Immature natural killer cell (primary cell): Measurements from ENCODE around the gene MLLT1. TPM values are rescaled to one million over a fixed set of nuclear protein-coding genes. Genes with fewer than 3 reads are reported as not detected.

Source experiments
- DNase-seq, 3 donors: peaks; one replicate each; pipeline ENCODE4 v3.0.0; 2022; ENCODE audit warnings: mixed read lengths in 1 of 3
- H3K27ac Mint-ChIP-seq, 6 donors: one replicate each; pipeline ENCODE4 v1.8.0; 2020; ENCODE audit warnings: mixed read lengths in 6 of 6, mild to moderate bottlenecking in 5 of 6, inconsistent platforms in 4 of 6, moderate library complexity in 3 of 6
- H3K27me3 Mint-ChIP-seq, 3 donors: one replicate each; pipeline ENCODE4 v1.8.0; 2020 to 2021; ENCODE audit warnings: low read depth in 3 of 3, mild to moderate bottlenecking in 3 of 3, mixed read lengths in 3 of 3, moderate library complexity in 3 of 3, inconsistent platforms in 1 of 3
- H3K36me3 Mint-ChIP-seq, 3 donors: one replicate each; pipeline ENCODE4 v1.8.0; 2020; ENCODE audit warnings: mixed read lengths in 3 of 3, inconsistent platforms in 2 of 3, mild to moderate bottlenecking in 2 of 3
- H3K4me1 Mint-ChIP-seq, 2 donors: one replicate each; pipeline ENCODE4 v1.8.0; 2020; ENCODE audit warnings: inconsistent platforms in 2 of 2, mild to moderate bottlenecking in 2 of 2, mixed read lengths in 2 of 2, moderate library complexity in 1 of 2
- H3K4me3 Mint-ChIP-seq, 5 donors: one replicate each; pipeline ENCODE4 v1.8.0; 2020; ENCODE audit warnings: mild to moderate bottlenecking in 5 of 5, mixed read lengths in 5 of 5, inconsistent platforms in 3 of 5, moderate library complexity in 3 of 5
- H3K9me3 Mint-ChIP-seq, 6 donors: one replicate each; pipeline ENCODE4 v1.8.0; 2020; ENCODE audit warnings: mild to moderate bottlenecking in 6 of 6, mixed read lengths in 6 of 6, inconsistent platforms in 4 of 6, moderate library complexity in 3 of 6
- polyA plus RNA-seq, 3 donors: library from polyadenylated mRNA; unstranded; fragments of 300-500 nt; fragmentation: Illumina TruSeq; gene quantifications; one replicate each; pipeline ENCODE4 v1.2.3, GENCODE V29; 2021

The MLLT1 gene
- polyA plus RNA-seq, 3 donors from 2014 or later: 0.11 to 1.9 (median 0.54) TPM

DNA sequence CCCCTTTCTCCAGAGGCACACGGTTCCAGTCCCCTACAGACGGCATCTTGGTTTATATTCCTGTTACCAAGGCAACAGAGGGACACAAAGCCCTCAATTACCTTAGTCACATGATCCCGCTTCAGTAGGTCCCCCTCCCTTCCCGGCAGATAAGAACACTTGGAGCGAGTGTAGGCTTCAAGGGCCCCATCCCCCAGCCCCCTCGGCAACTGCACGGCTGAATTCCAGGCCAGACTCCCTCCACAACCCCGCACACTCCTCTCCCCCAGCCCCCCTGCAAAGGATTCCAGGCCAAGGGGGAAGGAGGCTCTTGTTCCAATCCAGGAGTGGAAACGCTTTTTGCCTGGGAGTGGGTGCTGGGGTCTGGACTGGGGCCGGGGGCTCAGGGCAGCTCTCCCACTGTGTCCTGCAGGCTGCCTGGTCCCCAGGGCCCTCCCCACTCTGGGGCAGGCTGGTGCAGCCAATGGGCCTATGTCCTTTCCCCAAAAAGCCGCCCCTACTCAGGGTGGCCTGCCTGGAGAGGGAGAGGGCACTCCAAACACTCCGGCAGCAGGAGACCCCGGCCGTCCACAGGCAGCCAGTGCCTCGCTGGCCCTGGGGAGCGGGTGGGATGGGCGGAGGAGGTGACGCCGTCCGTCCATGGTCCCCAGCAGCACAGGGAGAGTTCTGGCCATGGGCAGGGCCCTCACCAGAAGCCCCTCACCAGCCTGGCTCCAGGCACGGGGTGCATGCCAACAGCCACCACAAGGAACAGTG, 62.6 kb downstream of the MLLT1 start:
- peaks cover 0 to 3% (median 2%) of the 10 kb centered on the region in 3 donors for H3K36me3 Mint-ChIP-seq
- peaks cover 0 to 3% (median 2%) of the 10 kb centered on the region in 3 donors for H3K27me3 Mint-ChIP-seq
- peaks cover 0 to 2% of the 10 kb centered on the region in 2 donors for H3K4me1 Mint-ChIP-seq
- H3K4me3 Mint-ChIP-seq: no peak overlapping the region
- no peak overlapping the region for H3K27ac Mint-ChIP-seq
- H3K9me3 Mint-ChIP-seq: no peaks in the 10 kb centered on the region
- no peak for DNase-seq

DNA sequence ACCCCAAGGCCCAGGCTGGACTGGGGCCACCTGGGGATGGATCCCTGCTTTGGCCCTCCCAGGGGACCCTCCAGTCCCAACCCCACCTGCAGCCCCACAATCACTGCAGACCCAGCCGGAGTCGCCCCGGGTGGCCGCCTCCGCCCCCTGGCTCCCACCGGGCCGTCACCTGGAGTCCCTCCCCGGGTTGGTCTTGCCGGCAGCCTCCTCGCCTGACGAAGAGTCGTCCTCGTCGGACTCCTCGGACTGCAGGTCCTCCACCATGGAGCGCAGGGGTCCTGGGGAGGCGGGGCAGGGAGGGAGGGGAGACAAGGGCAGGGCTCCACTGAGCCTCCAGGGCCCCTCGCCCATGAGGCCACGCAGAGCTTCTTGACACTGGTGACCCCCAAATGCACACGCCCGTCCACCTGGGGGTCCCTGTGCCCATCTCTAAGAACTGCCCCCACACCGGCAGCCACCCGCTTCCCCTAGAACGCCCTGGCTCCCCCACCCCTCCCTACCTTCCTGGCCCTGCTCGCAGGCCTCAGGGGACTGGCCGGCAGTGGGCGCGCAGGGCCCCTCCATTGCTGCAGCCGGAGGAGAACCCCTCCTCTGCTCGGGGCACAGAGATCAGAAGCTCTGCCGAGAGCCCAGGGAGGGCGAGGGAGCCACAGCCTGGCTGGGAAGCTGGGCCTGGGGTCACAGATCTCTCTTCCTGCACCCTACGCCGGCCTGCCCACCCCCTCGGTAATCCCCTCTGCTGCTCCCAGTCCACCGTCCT, 63.4 kb downstream of the MLLT1 start:
- Mint-ChIP-seq H3K4me1 (peaks cover 0 to 2% of the 10 kb centered on the region in 2 donors), H3K36me3 (peaks cover 0 to 4% (median 4%) of the 10 kb centered on the region in 3 donors), H3K4me3 (no peak overlapping the region), H3K9me3 (no peaks in the 10 kb centered on the region), H3K27ac (no peak overlapping the region), H3K27me3 (peaks cover 0 to 3% (median 2%) of the 10 kb centered on the region in 3 donors)
- DNase-seq: no peak

- Mint-ChIP-seq H3K27ac (no peak overlapping the region), H3K27me3 (peaks cover 0 to 3% (median 2%) of the 10 kb centered on the region in 3 donors), H3K4me3 (no peak overlapping the region), H3K4me1 (peaks cover 0 to 2% of the 10 kb centered on the region in 2 donors), H3K36me3 (peaks cover 0 to 4% (median 4%) of the 10 kb centered on the region in 3 donors), H3K9me3 (no peaks in the 10 kb centered on the region)
- DNase-seq: no peak
Measured at GRCh38 chr19:6215701-6216235, 64.0 kb downstream of the MLLT1 start.

GRCh38 chr19:6214881-6215541, 64.8 kb downstream of the MLLT1 start:
- H3K9me3 Mint-ChIP-seq: no peaks in the 10 kb centered on the region
- H3K4me1 Mint-ChIP-seq: peaks cover 0 to 2% of the 10 kb centered on the region in 2 donors
- peaks cover 0 to 3% (median 2%) of the 10 kb centered on the region in 3 donors for H3K27me3 Mint-ChIP-seq
- no peak for DNase-seq
- H3K36me3 Mint-ChIP-seq: peaks cover 0 to 4% (median 4%) of the 10 kb centered on the region in 3 donors
- H3K27ac Mint-ChIP-seq: no peak overlapping the region
- no peak overlapping the region for H3K4me3 Mint-ChIP-seq

DNA sequence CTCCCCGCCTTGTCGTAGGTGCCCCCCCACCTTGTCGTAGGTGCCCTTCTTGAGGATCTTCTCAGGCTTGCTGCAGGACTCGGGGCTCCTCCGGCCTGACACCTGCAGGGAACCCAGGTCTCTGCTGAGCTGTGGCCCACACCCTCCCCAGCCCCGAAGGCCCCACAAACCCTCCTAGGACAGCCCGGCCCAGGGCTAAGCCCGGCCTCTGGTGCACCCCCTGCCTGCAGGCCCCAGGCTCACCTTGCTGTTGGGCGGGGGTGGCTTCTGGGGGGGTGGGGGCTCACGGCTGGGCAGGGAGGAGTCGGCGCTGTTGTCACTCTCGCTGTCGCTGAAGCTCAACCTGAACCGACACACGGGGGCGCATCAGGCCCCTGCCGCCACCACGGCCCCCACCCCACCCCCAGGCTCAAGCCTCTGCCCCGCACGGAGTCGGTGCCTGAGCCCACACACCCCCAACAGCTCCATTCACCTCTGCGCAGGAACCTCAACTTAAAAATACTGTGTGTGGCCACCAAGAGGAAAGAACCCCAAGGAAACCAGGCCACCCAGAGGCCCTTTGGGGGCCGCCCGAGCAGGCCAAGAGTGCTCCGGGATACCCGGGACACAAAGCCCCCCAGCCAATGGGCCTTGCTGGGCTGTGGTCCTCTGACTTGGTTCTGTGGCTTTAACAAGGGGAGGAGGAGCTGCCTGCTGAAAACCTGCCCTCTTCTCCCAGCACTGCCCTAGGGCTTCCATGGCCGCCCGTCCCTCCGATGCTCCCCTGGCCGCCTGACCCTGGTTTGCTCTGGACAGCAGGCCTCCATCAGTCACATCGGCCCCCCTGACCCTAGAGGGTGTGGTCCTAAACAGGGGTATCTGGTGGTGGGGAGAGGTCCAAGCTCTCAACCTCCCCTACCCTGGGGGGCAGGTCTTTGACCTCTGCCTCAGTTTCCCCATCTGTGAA, 65.8 kb downstream of the MLLT1 start:
- Mint-ChIP-seq H3K4me1 (peaks cover 0 to 2% of the 10 kb centered on the region in 2 donors), H3K27me3 (peaks cover 0 to 3% (median 3%) of the 10 kb centered on the region in 3 donors), H3K9me3 (no peaks in the 10 kb centered on the region), H3K4me3 (no peak overlapping the region), H3K27ac (no peak overlapping the region), H3K36me3 (peaks cover 0 to 4% (median 4%) of the 10 kb centered on the region in 3 donors)
- DNase-seq: no peak

- Mint-ChIP-seq H3K27ac (no peak overlapping the region), H3K27me3 (peaks cover 0 to 4% (median 2%) of the 10 kb centered on the region in 3 donors), H3K36me3 (peaks cover 0 to 4% (median 4%) of the 10 kb centered on the region in 3 donors), H3K9me3 (no peaks in the 10 kb centered on the region), H3K4me1 (no peaks in the 10 kb centered on the region), H3K4me3 (no peak overlapping the region)
- DNase-seq: no peak
Measured at GRCh38 chr19:6213266-6213595, 66.5 kb downstream of the MLLT1 start.

- Mint-ChIP-seq H3K27ac (no peak overlapping the region), H3K36me3 (peaks cover 0 to 4% (median 4%) of the 10 kb centered on the region in 3 donors), H3K27me3 (peaks cover 0 to 4% (median 2%) of the 10 kb centered on the region in 3 donors), H3K4me3 (no peak overlapping the region), H3K4me1 (no peaks in the 10 kb centered on the region), H3K9me3 (no peaks in the 10 kb centered on the region)
- no peak for DNase-seq
Measured at GRCh38 chr19:6212403-6213265, 67.1 kb downstream of the MLLT1 start.

DNA sequence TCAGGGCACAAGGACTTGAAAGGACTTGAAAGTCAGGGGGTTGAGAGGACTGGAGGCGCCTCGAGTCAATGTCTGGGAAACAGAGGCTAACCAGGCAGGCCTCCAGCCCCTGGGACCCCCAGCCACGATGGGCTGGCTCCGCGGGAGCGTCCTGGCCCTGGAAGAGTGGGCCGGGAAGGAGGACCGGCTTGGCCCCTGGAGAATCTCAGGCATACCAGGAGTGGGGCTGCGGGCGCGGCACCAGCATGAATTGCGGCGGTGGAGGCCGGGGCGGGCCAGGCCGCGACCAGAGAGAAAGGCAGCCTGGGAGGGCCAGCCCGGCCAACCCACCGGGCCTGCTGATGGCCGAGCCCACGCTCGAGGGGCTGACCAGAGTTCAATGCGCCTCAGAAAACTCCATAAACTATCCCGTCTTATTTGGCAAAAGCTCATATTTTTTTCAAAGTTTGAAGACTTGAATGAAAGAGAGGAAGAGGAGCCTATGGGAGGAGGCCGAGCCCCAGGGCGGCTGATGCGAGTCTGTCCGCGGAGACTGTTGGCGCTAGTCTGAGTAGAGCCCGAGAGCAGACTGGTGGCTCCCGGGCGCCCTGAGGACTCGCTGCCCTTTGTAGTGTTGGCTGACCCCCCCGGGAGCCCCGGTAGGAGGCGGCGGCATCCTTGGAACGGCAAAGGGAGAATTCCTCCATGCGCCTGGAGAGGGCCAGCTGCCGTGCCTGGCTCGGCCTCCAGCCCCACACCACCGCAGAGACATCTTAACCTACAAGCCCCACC, 68.0 kb downstream of the MLLT1 start:
- Mint-ChIP-seq H3K36me3 (peaks cover 0 to 4% (median 4%) of the 10 kb centered on the region in 3 donors), H3K27ac (no peak overlapping the region), H3K4me1 (no peaks in the 10 kb centered on the region), H3K9me3 (no peaks in the 10 kb centered on the region), H3K4me3 (no peak overlapping the region), H3K27me3 (peaks cover 0 to 4% (median 2%) of the 10 kb centered on the region in 3 donors)
- no peak for DNase-seq

- peaks cover 0 to 4% (median 2%) of the 10 kb centered on the region in 3 donors for H3K27me3 Mint-ChIP-seq
- no peaks in the 10 kb centered on the region for H3K4me1 Mint-ChIP-seq
- no peaks in the 10 kb centered on the region for H3K9me3 Mint-ChIP-seq
- H3K27ac Mint-ChIP-seq: no peak overlapping the region
- no peak for DNase-seq
- peaks cover 0 to 4% (median 4%) of the 10 kb centered on the region in 3 donors for H3K36me3 Mint-ChIP-seq
- H3K4me3 Mint-ChIP-seq: no peak overlapping the region
Measured at GRCh38 chr19:6210721-6211600, 68.8 kb downstream of the MLLT1 start.

GRCh38 chr19:6210091-6210490, 69.7 kb downstream of the MLLT1 start:
- no peak overlapping the region for H3K27ac Mint-ChIP-seq
- H3K4me3 Mint-ChIP-seq: no peak overlapping the region
- no peaks in the 10 kb centered on the region for H3K9me3 Mint-ChIP-seq
- peaks cover 0 to 4% (median 4%) of the 10 kb centered on the region in 3 donors for H3K36me3 Mint-ChIP-seq
- DNase-seq: no peak
- H3K27me3 Mint-ChIP-seq: peaks cover 0 to 4% (median 2%) of the 10 kb centered on the region in 3 donors
- H3K4me1 Mint-ChIP-seq: no peaks in the 10 kb centered on the region

GRCh38 chr19:6209680-6210079, 70.1 kb downstream of the MLLT1 start:
- no peak overlapping the region for H3K4me3 Mint-ChIP-seq
- no peaks in the 10 kb centered on the region for H3K9me3 Mint-ChIP-seq
- H3K27me3 Mint-ChIP-seq: peaks cover 0 to 4% (median 3%) of the 10 kb centered on the region in 3 donors
- no peak for DNase-seq
- peak overlapping the region in 1 of 6 donors; percentile 61 for H3K27ac Mint-ChIP-seq
- H3K36me3 Mint-ChIP-seq: peaks cover 0 to 4% (median 4%) of the 10 kb centered on the region in 3 donors
- no peaks in the 10 kb centered on the region for H3K4me1 Mint-ChIP-seq
